Right lobe of liver (tissue), 6 donors: ENCODE data around the gene LPAR6. TPM values are rescaled to one million over a fixed set of nuclear protein-coding genes. Genes with fewer than 3 reads are reported as not detected.
"Not testable (repeated sequence)": the region's sequence is repeated elsewhere in the genome, so short reads cannot be mapped to it uniquely, and the experiment has no call there.

ENCODE experiments used
- ATAC-seq, 4 donors: fragments of 200-7000 bp; cut with Tn5 transposase; one replicate each; pipeline ENCODE4 v1.9.1; 2020; ENCODE audit warnings: mild to moderate bottlenecking in 4 of 4, moderate library complexity in 4 of 4
- DNase-seq, 3 donors: peaks; one replicate each; pipeline ENCODE4 v3.0.0-alpha.2; 2020
- H3K27ac ChIP-seq, 3 donors: fragments of 200-600 bp; one replicate each; pipeline ENCODE4 v1.8.0; 2022
- H3K27me3 ChIP-seq, 2 donors: fragments of 200-600 bp; one replicate each; pipeline ENCODE4 v1.8.0; 2022
- H3K36me3 ChIP-seq, 4 donors: fragments of 200-600 bp; sonication (generic) in 1 of 4; one replicate each; pipeline versions ENCODE4 v1.5.1 to v1.8.0; 2017 to 2022; ENCODE audit warnings: control low read depth in 1 of 4
- H3K4me1 ChIP-seq, 4 donors: fragments of 200-600 bp; sonication (generic) in 1 of 4; one replicate each; pipeline versions ENCODE4 v1.5.1 to v1.8.0; 2017 to 2022; ENCODE audit warnings: control low read depth in 1 of 4
- H3K4me3 ChIP-seq, 3 donors: fragments of 200-600 bp; one replicate each; pipeline ENCODE4 v1.8.0; 2022
- H3K9me3 ChIP-seq, 4 donors: fragments of 200-600 bp; sonication (generic) in 1 of 4; one replicate each; pipeline versions ENCODE4 v1.5.1 to v1.8.0; 2017 to 2022; ENCODE audit warnings: control low read depth in 1 of 4
- POLR2A ChIP-seq: fragments of 450-650 bp; IDR thresholded peaks from one replicate; pipeline ENCODE4 v1.6.1; 2017; ENCODE audit warnings: antibody characterized with exemption, mild to moderate bottlenecking
- WGBS: methylation state at CpG from one replicate; pipeline ENCODE4 v1.1.6; 2018; ENCODE audit warnings: low coverage, low lambda C conversion rate; ENCODE audit not compliant: insufficient coverage; ENCODE audit errors: missing lambda C conversion rate; 5-methylcytosine and 5-hydroxymethylcytosine counted together
- intact Hi-C, 2 donors: fragments of 100-400 bp; cut with DNase I; formaldehyde crosslinking; loops; one replicate each; pipeline versions ENCODE4 v1.11.2 to v1.14.1; 2022
- total RNA-seq, 6 experiments: library from RNA; depleted of rRNA in 2 of 6; stranded (reverse); fragments of >200 nt in 2 of 6; fragmentation: NEBNext Ultra II Directional in 3 of 6; extraction: Animal tissue kit (Norgen Biotek cat#: 25700) in 3 of 6; gene quantifications; one replicate each; pipeline versions ENCODE4 v1.1.0 to v1.2.4, GENCODE V29; 2016 to 2023
- TF ChIP-seq, protein P1 (sequence below), 4 donors: fragments of 200-600 bp in 3 of 4; fragments of 450-650 bp in 1 of 4; IDR thresholded peaks; one replicate each; pipeline versions ENCODE4 v1.5.1 to v1.8.0; 2016 to 2022; ENCODE audit warnings: antibody characterized with exemption in 4 of 4, mild to moderate bottlenecking in 2 of 4
- donor health status: DM: no; HTN: yes; CAD: no.
- donor health status: DM: no; HTN: no; CAD: no.
- donor health status: DM: no; HTN: no; CAD: no.
- donor health status: DM: no; HTN: yes; CAD: no.
- donor health status: DM: no; HTN: yes; CAD: no.

LPAR6 gene
- total RNA-seq, 6 experiments from 2014 or later: 3.7 to 14.5 (median 5.9) TPM

DNA sequence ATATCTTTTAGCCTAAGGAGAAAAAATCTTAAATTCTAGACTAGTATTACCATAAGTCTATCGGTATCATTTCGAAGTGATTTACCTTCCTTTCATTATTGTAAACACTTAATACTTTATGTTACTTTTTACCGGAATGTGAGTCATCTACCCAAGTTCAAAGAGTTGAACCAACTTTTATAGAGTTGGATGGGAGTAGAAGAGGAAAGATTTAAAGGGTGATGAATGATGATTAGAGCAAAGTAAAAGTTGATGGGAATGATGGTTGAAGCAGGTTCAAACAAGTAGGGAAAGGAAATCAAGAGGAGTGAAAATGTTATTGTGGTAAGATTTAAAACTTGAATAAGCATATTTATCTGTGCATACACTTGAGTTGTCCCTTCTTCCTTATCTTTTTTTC lies 11.3 kb upstream of the LPAR6 start:
- H3K4me1 ChIP-seq: no peaks in the 10 kb centered on the region
- H3K9me3 ChIP-seq: no peaks in the 10 kb centered on the region
- no peaks in the 10 kb centered on the region for H3K27me3 ChIP-seq
- no peak for ATAC-seq
- H3K36me3 ChIP-seq: no peaks in the 10 kb centered on the region
- H3K4me3 ChIP-seq: no peak overlapping the region
- no peak for DNase-seq
- intact Hi-C loops: no loop called here
- TF ChIP-seq POLR2A: no peak
- TF ChIP-seq, protein P1, sequence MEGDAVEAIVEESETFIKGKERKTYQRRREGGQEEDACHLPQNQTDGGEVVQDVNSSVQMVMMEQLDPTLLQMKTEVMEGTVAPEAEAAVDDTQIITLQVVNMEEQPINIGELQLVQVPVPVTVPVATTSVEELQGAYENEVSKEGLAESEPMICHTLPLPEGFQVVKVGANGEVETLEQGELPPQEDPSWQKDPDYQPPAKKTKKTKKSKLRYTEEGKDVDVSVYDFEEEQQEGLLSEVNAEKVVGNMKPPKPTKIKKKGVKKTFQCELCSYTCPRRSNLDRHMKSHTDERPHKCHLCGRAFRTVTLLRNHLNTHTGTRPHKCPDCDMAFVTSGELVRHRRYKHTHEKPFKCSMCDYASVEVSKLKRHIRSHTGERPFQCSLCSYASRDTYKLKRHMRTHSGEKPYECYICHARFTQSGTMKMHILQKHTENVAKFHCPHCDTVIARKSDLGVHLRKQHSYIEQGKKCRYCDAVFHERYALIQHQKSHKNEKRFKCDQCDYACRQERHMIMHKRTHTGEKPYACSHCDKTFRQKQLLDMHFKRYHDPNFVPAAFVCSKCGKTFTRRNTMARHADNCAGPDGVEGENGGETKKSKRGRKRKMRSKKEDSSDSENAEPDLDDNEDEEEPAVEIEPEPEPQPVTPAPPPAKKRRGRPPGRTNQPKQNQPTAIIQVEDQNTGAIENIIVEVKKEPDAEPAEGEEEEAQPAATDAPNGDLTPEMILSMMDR (IDR thresholded peaks at IDR 0.05): no peak
- WGBS: 98% methylated on average over 3 of the region's 3 CpGs
- no peak overlapping the region for H3K27ac ChIP-seq

DNA sequence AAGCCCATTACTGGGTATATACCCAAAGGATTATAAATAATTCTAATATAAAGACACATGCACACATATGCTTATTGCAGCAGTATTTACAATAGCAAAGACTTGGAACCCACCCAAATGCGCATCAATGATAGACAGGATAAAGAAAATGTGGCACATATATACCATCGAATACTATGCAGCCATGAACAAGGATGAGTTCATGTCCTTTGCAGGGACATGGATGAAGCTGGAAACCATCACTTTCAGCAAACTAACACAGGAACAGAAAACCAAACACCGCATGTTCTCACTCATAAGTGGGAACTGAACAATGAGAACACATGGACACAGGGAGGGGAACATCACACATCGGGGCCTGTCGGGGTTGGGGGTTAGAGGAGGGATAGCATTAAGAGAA lies 9.1 kb upstream of the LPAR6 start:
- ATAC-seq, intact Hi-C loops: not testable (repeated sequence)
- 100% methylated on average over 5 of the region's 5 CpGs for WGBS

DNA sequence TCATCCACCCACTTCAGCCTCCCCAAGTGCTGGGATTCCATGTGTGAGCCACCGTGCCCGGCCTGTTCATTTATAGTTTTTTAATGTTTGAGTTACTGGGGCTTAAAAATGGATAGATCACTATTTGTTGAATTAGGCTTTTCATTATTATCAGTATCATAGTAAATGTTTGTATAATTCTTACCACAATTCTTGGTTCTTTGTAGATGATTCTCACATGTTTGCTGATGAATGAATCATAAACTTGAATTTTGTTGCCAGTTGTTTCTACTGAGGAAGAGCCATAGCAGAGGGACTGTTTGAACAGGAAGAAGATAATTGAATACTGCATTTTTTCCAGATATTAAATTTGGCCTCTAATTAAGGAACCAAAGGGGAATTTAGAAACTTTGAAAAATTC lies 2.6 kb upstream of the LPAR6 start:
- Histone ChIP-seq H3K36me3 (no peaks in the 10 kb centered on the region), H3K9me3 (no peaks in the 10 kb centered on the region), H3K27ac (no peak overlapping the region), H3K27me3 (no peaks in the 10 kb centered on the region), H3K4me3 (no peak overlapping the region), H3K4me1 (no peaks in the 10 kb centered on the region)
- TF ChIP-seq, protein P1 (IDR thresholded peaks at IDR 0.05): no peak
- TF ChIP-seq POLR2A: no peak
- DNase-seq (no peak), ATAC-seq (no peak)
- intact Hi-C loops: no loop called here
- WGBS: 68% methylated on average over 2 of the region's 2 CpGs

More for the DNA sequence above, 9.1 kb upstream of the LPAR6 start:
- H3K27me3 ChIP-seq, H3K36me3 ChIP-seq, H3K9me3 ChIP-seq, H3K4me1 ChIP-seq, DNase-seq, H3K27ac ChIP-seq, H3K4me3 ChIP-seq: not testable (repeated sequence)

DNA sequence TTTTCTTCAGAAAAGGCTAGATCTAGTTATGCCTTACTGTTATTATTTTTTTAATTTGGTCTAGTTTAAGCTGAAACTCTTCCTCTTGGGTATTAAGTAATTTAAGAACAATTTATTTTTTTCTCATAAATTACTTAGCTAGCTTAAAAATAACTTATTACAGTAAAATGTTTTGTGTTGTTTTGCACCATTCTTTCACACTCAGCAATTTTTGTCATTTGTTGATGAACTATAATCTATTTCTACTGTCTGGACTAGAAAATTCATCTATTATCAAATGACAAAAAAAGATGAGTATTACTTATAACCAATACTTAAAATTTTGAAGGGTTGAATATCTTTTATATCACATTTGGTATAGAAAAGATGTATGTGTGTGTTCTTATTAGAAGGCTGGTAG lies 1.6 kb upstream of the LPAR6 start:
- no peaks in the 10 kb centered on the region for H3K4me1 ChIP-seq

DNA sequence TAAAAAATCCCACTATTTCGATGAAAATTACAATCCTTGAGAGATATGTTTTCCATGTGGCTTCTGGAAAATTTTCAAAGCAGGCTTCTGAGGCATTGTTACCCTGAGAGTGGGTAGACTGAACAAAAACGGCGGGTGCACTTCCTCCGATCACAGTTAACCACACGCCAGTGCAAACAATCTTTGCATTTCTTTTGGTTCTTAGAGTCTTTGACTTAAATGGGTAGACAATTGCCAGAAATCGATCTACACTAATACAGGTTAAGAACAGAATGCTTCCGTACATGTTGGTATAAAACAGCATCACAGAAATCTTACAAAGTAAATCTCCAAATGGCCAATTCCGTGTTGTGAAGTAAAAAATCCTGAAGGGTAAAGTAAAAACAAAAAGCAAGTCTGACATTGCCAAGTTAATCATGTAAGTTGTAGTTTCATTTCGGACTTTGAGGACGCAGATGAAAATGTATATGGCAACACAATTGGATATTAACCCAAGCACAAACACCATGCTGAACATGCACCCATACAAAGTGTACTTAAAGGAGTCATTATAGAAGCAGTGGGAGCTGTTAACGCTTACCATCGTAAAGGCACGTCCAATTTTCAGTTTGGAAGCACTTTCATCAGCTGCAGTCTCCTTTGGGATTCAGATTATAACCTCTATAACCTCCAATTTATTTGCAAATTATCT lies 927 bp downstream of the LPAR6 start:
- intact Hi-C loops: no loop called here
- Histone ChIP-seq H3K36me3 (no peaks in the 10 kb centered on the region), H3K27ac (peak overlapping the region; percentile 48 to 82 (median 56)), H3K4me1 (no peaks in the 10 kb centered on the region), H3K9me3 (no peaks in the 10 kb centered on the region), H3K4me3 (peak overlapping the region; percentile 37 to 57 (median 41)), H3K27me3 (no peaks in the 10 kb centered on the region)
- DNase-seq (no peak), ATAC-seq (peak; percentile 48 to 64 (median 55))
- WGBS: 12% methylated on average over 13 of the region's 13 CpGs
- no peak for TF ChIP-seq POLR2A
- TF ChIP-seq, protein P1 (IDR thresholded peaks at IDR 0.05): no peak

More for the DNA sequence above, 1.6 kb upstream of the LPAR6 start:
- Histone ChIP-seq H3K27ac (no peak overlapping the region), H3K9me3 (no peaks in the 10 kb centered on the region), H3K27me3 (no peaks in the 10 kb centered on the region), H3K36me3 (no peaks in the 10 kb centered on the region), H3K4me3 (no peak overlapping the region)
- TF ChIP-seq, protein P1 (IDR thresholded peaks at IDR 0.05): no peak
- no peak for TF ChIP-seq POLR2A
- DNase-seq (no peak), ATAC-seq (no peak)
- intact Hi-C loops: no loop called here
